ENCODE results near the gene SVIL.
"Not testable (repeated sequence)": the region's sequence is repeated elsewhere in the genome, so short reads cannot be mapped to it uniquely, and the experiment has no call there.

SVIL gene

GRCh38 chr10:29620112-29620690 is 14.6 kb downstream of the SVIL start:
- DNase-seq: no peak

- no peak for DNase-seq
Observed at GRCh38 chr10:29619241-29619669, 15.5 kb downstream of the SVIL start.

- DNase-seq: no peak
Observed at GRCh38 chr10:29618341-29619171, 16.2 kb downstream of the SVIL start.

GRCh38 chr10:29617880-29618340 is 16.9 kb downstream of the SVIL start:
- DNase-seq: no peak

- DNase-seq: no peak
Observed at GRCh38 chr10:29616542-29616941, 18.2 kb downstream of the SVIL start.

- DNase-seq: no peak
Observed at GRCh38 chr10:29615195-29615594, 19.6 kb downstream of the SVIL start.

- not testable (repeated sequence) for DNase-seq
Observed at GRCh38 chr10:29614289-29614688, 20.5 kb downstream of the SVIL start.

GRCh38 chr10:29613791-29614190 is 21.0 kb downstream of the SVIL start:
- peak; percentile 53 for DNase-seq

GRCh38 chr10:29613196-29613595 is 21.6 kb downstream of the SVIL start:
- DNase-seq: no peak

GRCh38 chr10:29612657-29613056 is 22.1 kb downstream of the SVIL start:
- no peak for DNase-seq

GRCh38 chr10:29611781-29612381 is 22.9 kb downstream of the SVIL start:
- peak; percentile 74 for DNase-seq

GRCh38 chr10:29610876-29611647 is 23.7 kb downstream of the SVIL start:
- DNase-seq: no peak

GRCh38 chr10:29610331-29610730 is 24.4 kb downstream of the SVIL start:
- not testable (repeated sequence) for DNase-seq

GRCh38 chr10:29609696-29610095 is 25.1 kb downstream of the SVIL start:
- DNase-seq: no peak

GRCh38 chr10:29608476-29609301 is 26.1 kb downstream of the SVIL start:
- DNase-seq: no peak

- no peak for DNase-seq
Observed at GRCh38 chr10:29608062-29608461, 26.7 kb downstream of the SVIL start.

GRCh38 chr10:29607576-29607975 is 27.2 kb downstream of the SVIL start:
- no peak for DNase-seq

- not testable (repeated sequence) for DNase-seq
Observed at GRCh38 chr10:29606693-29607092, 28.1 kb downstream of the SVIL start.

GRCh38 chr10:29604291-29604825 is 30.4 kb downstream of the SVIL start:
- no peak for DNase-seq

- no peak for DNase-seq
Observed at GRCh38 chr10:29603223-29603896, 31.4 kb downstream of the SVIL start.

- peak; percentile 72 for DNase-seq
Observed at GRCh38 chr10:29600821-29601220, 34.0 kb downstream of the SVIL start.

Measured in fibroblast of skin of scalp (primary cell).